ENCODE measurements around the gene PEAK1.
"Not testable (repeated sequence)": the region's sequence is repeated elsewhere in the genome, so short reads cannot be mapped to it uniquely, and the experiment has no call there.

The PEAK1 gene

DNA sequence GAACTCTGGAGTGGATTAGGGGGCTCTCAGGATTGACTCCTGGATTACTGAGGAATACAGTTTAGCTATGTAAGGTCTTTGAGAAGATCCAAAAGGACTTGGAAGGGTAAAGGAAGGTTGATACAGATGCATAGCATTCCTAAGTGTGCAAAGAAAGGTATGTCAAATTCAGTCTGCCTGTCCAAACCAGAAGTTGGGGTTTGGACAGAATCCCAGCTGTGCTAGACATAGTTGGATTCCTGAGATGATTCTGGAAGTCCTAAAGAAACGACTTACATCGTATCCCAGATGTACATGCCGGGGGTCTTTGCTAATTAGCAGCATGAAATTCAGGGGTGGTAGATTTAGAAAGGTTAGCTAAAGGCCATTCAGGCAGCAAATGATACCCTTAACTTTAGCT is 251.3 kb downstream of the PEAK1 start:
- Mint-ChIP-seq H3K4me3 (no peak overlapping the region), H3K36me3 (ENCODE audit: insufficient read depth) (peaks cover 3% of the 10 kb centered on the region), H3K27ac (no peak overlapping the region), H3K27me3 (no peaks in the 10 kb centered on the region), H3K4me1 (ENCODE audit: low read depth in 2 of 2) (peaks cover 13 to 19% of the 10 kb centered on the region in 2 donors), H3K9me3 (no peaks in the 10 kb centered on the region)
- DNase-seq (no peak), ATAC-seq (replicated peaks) (no peak)

- peaks cover 3% of the 10 kb centered on the region for H3K36me3 Mint-ChIP-seq (ENCODE audit: insufficient read depth)
- peaks cover 15 to 19% of the 10 kb centered on the region in 2 donors for H3K4me1 Mint-ChIP-seq (ENCODE audit: low read depth in 2 of 2)
- ATAC-seq (replicated peaks): no peak
- DNase-seq: no peak
- no peak overlapping the region for H3K27ac Mint-ChIP-seq
- H3K4me3 Mint-ChIP-seq: no peak overlapping the region
- H3K9me3 Mint-ChIP-seq: no peaks in the 10 kb centered on the region
- no peaks in the 10 kb centered on the region for H3K27me3 Mint-ChIP-seq
These were observed 251.8 kb downstream of the PEAK1 start for GRCh38 chr15:77168141-77168540.

DNA sequence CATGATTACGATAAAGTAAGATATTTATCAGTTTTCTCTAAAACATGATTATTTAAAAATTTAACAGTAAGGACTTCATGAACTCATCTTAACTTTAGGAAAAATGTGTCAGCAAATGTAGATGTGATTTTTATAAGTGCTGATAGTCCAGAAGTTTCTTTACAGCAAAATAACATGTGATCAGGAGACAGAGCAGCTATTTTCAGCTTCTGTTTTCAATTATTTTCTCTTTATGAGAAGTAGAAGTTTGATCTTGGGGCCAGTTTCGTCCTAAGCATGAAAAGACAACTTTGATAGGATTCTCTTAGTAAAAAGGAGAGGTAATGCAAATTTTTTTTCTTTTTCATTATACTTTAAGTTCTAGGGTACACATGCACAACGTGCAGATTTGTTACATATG is 252.5 kb downstream of the PEAK1 start:
- DNase-seq (no peak), ATAC-seq (replicated peaks) (no peak)
- no peak overlapping the region for H3K4me3 Mint-ChIP-seq
- peaks cover 19% of the 10 kb centered on the region in 2 donors for H3K4me1 Mint-ChIP-seq (ENCODE audit: low read depth in 2 of 2)
- H3K27ac Mint-ChIP-seq: no peak overlapping the region
- H3K36me3 Mint-ChIP-seq (ENCODE audit: insufficient read depth): peaks cover 3% of the 10 kb centered on the region
- no peaks in the 10 kb centered on the region for H3K27me3 Mint-ChIP-seq
- no peaks in the 10 kb centered on the region for H3K9me3 Mint-ChIP-seq

DNA sequence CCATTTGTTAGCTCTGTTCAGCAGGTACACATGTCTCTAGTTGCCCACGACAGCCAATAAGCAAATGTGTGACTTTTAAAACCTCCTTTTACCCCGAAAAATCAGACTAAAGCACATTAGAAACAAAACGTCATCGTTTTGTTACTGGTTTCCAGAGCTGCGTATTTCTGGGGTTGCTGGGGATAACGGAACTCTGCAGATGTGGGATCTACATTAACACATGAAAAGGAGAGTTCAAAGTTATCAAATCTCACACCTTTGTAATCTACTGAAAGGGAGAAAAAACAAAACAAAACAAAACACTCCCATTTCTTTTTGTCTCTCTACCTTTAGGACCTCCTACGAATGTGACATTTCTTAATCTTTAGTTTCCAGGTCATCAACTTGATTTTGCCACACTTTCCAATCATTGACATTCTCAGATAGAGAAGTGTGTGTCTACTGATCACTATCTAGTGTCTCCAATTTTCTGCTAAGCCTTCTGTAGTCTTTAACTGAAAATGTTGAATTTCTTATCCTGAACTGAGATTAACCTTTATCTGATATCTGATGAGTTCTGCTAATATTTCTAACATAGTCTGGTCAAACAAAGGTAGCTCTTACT is 256.0 kb downstream of the PEAK1 start:
- DNase-seq (no peak), ATAC-seq (replicated peaks) (peak; percentile 81)
- H3K27ac Mint-ChIP-seq: peak overlapping the region; percentile 63 to 75
- H3K27me3 Mint-ChIP-seq: no peaks in the 10 kb centered on the region
- H3K36me3 Mint-ChIP-seq (ENCODE audit: insufficient read depth): peaks cover 5% of the 10 kb centered on the region
- no peaks in the 10 kb centered on the region for H3K9me3 Mint-ChIP-seq
- H3K4me1 Mint-ChIP-seq (ENCODE audit: low read depth in 2 of 2): peaks cover 25 to 26% of the 10 kb centered on the region in 2 donors
- peak overlapping the region in 1 of 2 donors; percentile 42 for H3K4me3 Mint-ChIP-seq

DNA sequence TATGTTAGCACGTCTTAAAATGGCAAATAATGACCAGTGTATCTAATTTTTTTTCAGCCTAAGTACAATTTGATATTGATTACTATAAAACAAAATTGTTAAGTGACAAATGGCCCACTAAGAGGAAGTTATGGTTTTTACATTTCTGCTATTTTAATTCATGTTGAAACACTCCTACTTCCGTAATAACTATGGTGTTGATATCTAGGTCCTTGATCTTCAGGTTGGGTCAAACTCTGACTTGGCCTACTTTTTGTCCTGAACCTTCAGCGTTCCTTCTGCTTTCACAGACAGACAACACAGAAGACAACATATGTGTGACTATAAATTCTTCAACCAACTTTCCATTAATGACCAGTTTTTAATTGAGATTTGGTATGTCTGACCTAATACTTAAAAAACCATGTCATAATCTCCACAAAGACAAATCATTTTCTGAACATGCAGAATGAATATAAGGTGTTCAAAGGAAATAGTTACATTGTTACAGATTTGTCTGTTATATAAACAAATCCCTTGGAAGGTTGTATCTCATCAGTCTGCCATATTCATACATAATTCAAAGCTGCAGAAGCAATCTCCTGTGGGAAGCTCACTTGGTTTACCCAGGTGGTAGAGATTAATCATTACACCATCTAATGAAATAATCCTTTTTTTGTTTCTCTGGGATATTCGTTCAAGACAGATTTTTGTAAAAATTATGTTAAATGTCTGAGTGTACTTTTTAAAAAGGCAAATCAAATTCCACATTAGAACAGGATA is 256.9 kb downstream of the PEAK1 start:
- ATAC-seq (replicated peaks) (peak; percentile 46), DNase-seq (no peak)
- Mint-ChIP-seq H3K4me3 (peak overlapping the region in 1 of 2 donors; percentile 42), H3K27me3 (no peaks in the 10 kb centered on the region), H3K36me3 (ENCODE audit: insufficient read depth) (peaks cover 5% of the 10 kb centered on the region), H3K27ac (peak overlapping the region; percentile 63 to 75), H3K4me1 (ENCODE audit: low read depth in 2 of 2) (peaks cover 26 to 28% of the 10 kb centered on the region in 2 donors), H3K9me3 (no peaks in the 10 kb centered on the region)

- H3K36me3 Mint-ChIP-seq (ENCODE audit: insufficient read depth): peaks cover 13% of the 10 kb centered on the region
- ATAC-seq (replicated peaks) (peak; percentile 44), DNase-seq (peak in 1 of 3 experiments; percentile 5)
- H3K4me1 Mint-ChIP-seq (ENCODE audit: low read depth in 2 of 2): peaks cover 26 to 37% of the 10 kb centered on the region in 2 donors
- H3K27me3 Mint-ChIP-seq: no peaks in the 10 kb centered on the region
- H3K4me3 Mint-ChIP-seq: peak overlapping the region; percentile 24 to 54
- no peaks in the 10 kb centered on the region for H3K9me3 Mint-ChIP-seq
- peak overlapping the region; percentile 75 to 87 for H3K27ac Mint-ChIP-seq
These were observed 259.1 kb downstream of the PEAK1 start for GRCh38 chr15:77160562-77161478.

DNA sequence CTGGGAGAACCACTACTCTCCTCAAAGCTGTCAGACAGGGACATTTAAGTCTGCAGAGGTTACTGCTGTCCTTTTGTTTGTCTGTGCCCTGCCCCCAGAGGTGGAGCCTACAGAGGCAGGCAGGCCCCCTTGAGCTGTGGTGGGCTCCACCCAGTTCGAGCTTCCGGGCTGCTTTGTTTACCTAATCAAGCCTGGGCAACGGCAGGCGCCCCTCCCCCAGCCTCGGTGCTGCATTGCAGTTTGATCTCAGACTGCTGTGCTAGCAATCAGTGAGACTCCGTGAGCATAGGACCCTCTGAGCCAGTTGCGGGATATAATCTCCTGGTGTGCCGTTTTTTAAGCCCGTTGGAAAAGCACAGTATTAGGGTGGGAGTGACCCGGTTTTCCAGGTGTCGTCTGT is 263.9 kb downstream of the PEAK1 start:
- peak overlapping the region; percentile 77 to 86 for H3K27ac Mint-ChIP-seq
- not testable (repeated sequence) for H3K36me3 Mint-ChIP-seq (ENCODE audit: insufficient read depth); ATAC-seq (replicated peaks); H3K9me3 Mint-ChIP-seq; H3K27me3 Mint-ChIP-seq
- H3K4me3 Mint-ChIP-seq: peak overlapping the region; percentile 25 to 66
- peaks cover 15 to 27% of the 10 kb centered on the region in 2 donors for H3K4me1 Mint-ChIP-seq (ENCODE audit: low read depth in 2 of 2)
- peak; percentile 61 to 75 (median 72) for DNase-seq

GRCh38 chr15:77148191-77148590 is 271.7 kb downstream of the PEAK1 start:
- no peak for ATAC-seq (replicated peaks)
- Mint-ChIP-seq H3K9me3 (peaks cover 0 to 2% of the 10 kb centered on the region in 2 donors), H3K4me1 (ENCODE audit: low read depth in 2 of 2) (peaks cover 2 to 6% of the 10 kb centered on the region in 2 donors), H3K4me3 (no peak overlapping the region), H3K27ac (no peak overlapping the region), H3K36me3 (ENCODE audit: insufficient read depth) (no peaks in the 10 kb centered on the region), H3K27me3 (no peaks in the 10 kb centered on the region)
- no peak for DNase-seq

DNA sequence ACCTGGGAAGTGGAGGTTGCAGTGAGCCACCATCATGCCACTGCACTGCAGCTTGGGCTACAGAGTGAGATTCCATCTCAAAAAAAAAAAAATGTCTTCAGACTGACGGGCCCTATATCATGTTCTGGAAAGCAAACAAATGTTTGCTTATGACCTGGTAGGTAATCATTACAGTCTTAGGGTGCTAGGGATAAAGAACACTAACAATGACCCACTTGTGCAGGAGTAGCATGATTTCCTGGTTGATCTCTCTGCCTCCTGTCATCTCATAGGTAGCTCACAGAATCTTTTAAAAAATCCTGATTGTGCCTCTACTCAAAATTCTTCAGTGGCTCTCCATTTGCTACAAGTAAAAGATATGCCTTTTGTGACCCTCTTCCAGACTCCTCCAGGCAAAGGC is 274.5 kb downstream of the PEAK1 start:
- Mint-ChIP-seq H3K27ac (peak overlapping the region in 1 of 2 donors; percentile 4), H3K27me3 (no peaks in the 10 kb centered on the region), H3K9me3 (no peaks in the 10 kb centered on the region), H3K36me3 (ENCODE audit: insufficient read depth) (no peaks in the 10 kb centered on the region), H3K4me3 (no peak overlapping the region), H3K4me1 (ENCODE audit: low read depth in 2 of 2) (peaks cover 2 to 6% of the 10 kb centered on the region in 2 donors)
- ATAC-seq (replicated peaks) (no peak), DNase-seq (no peak)

DNA sequence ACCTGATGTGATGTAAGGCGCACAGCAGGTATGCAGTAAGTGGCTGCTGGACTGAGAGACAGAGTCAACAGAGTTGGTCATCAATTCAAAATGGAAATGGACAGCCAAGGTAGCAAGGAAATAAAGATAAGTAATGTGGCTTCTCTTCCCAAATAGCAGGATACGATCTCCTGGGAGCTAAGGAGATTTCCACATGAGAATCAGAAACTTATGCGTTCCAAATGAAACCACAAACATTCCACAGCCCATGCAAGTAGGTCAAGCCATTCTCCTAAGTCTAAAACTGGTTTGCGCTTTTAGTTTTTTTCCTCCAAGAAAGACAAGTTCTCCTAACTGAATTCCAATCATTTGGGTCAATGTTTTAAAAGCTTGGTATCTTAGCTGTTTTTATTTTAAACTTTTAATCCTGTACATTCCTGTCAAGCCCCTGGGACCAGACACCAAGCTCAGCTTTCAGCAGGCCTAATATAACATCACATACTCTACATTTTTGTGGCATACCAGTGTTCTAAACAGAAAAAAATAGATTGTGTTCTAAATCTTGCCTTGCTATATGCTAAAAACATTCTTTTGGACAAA is 275.3 kb downstream of the PEAK1 start:
- no peaks in the 10 kb centered on the region for H3K9me3 Mint-ChIP-seq
- no peaks in the 10 kb centered on the region for H3K36me3 Mint-ChIP-seq (ENCODE audit: insufficient read depth)
- ATAC-seq (replicated peaks) (no peak), DNase-seq (no peak)
- peaks cover 2 to 6% of the 10 kb centered on the region in 2 donors for H3K4me1 Mint-ChIP-seq (ENCODE audit: low read depth in 2 of 2)
- H3K27me3 Mint-ChIP-seq: no peaks in the 10 kb centered on the region
- H3K27ac Mint-ChIP-seq: peak overlapping the region; percentile 33 to 64
- H3K4me3 Mint-ChIP-seq: no peak overlapping the region

DNA sequence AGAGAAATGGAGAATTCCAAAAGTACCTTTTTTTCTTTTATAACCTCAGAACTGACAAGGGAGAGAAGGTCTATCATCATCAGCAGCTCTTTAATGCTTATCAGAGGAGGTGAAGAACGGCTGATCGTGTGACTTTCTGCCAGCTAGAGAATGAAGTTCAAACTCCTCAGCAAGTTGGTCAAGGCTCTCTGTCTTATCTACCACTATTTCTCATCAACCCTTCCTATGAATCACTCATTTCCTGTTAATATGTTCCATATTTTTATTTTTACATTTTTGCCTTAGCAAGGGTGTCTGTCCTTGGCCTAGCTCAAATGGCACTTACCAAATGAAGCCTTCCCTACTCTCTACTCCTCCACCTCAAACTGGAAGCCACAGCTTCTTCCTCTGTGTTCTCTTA is 275.9 kb downstream of the PEAK1 start:
- H3K36me3 Mint-ChIP-seq (ENCODE audit: insufficient read depth): no peaks in the 10 kb centered on the region
- peak overlapping the region; percentile 33 to 64 for H3K27ac Mint-ChIP-seq
- DNase-seq (no peak), ATAC-seq (replicated peaks) (no peak)
- no peaks in the 10 kb centered on the region for H3K9me3 Mint-ChIP-seq
- H3K4me3 Mint-ChIP-seq: no peak overlapping the region
- H3K4me1 Mint-ChIP-seq (ENCODE audit: low read depth in 2 of 2): peaks cover 2 to 6% of the 10 kb centered on the region in 2 donors
- H3K27me3 Mint-ChIP-seq: no peaks in the 10 kb centered on the region

- Mint-ChIP-seq H3K27ac (peak overlapping the region in 1 of 2 donors; percentile 64), H3K4me1 (ENCODE audit: low read depth in 2 of 2) (peaks cover 2 to 6% of the 10 kb centered on the region in 2 donors), H3K36me3 (ENCODE audit: insufficient read depth) (no peaks in the 10 kb centered on the region), H3K4me3 (no peak overlapping the region), H3K9me3 (no peaks in the 10 kb centered on the region), H3K27me3 (no peaks in the 10 kb centered on the region)
- ATAC-seq (replicated peaks): no peak
- no peak for DNase-seq
These were observed 276.3 kb downstream of the PEAK1 start for GRCh38 chr15:77143616-77144015.

DNA sequence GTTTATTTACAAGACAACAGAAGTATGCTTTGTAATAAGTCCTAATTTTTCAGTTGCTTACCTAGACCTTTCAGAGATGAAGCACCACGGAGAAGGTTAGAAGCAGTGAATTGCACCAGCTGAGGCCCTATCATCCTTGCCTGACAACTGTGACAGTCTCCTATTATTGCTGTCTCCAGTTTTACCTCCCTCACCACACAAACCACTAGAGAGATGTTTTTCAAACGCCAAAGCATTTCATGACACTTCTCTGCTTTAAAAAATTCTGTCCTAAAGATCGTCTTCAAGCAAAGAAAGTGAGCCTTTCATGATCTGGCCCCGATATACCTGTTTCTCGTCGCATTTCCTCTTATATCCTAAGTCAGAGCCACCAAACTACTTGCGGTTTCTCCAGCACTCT is 276.7 kb downstream of the PEAK1 start:
- Mint-ChIP-seq H3K27ac (no peak overlapping the region), H3K9me3 (no peaks in the 10 kb centered on the region), H3K4me3 (no peak overlapping the region), H3K27me3 (no peaks in the 10 kb centered on the region), H3K4me1 (ENCODE audit: low read depth in 2 of 2) (peaks cover 2 to 6% of the 10 kb centered on the region in 2 donors), H3K36me3 (ENCODE audit: insufficient read depth) (no peaks in the 10 kb centered on the region)
- ATAC-seq (replicated peaks) (no peak), DNase-seq (no peak)

All from effector memory CD8-positive, alpha-beta T cell (primary cell).